Ascending aorta (tissue), 2 donors: ENCODE measurements around the gene ZNF681. TPM values are rescaled to one million over a fixed set of nuclear protein-coding genes. Genes with fewer than 3 reads are reported as not detected.
"Not testable (repeated sequence)": the region's sequence is repeated elsewhere in the genome, so short reads cannot be mapped to it uniquely, and the experiment has no call there.

Experiments
- DNase-seq, 2 donors: peaks; one replicate each; pipeline ENCODE4 v3.0.0-alpha.2; 2019; ENCODE audit warnings: low spot score in 2 of 2
- H3K27ac ChIP-seq, 2 donors: fragments of 200-600 bp; sonication (generic); one replicate each; pipeline ENCODE4 v1.5.1; 2016 to 2017; ENCODE audit warnings: mild to moderate bottlenecking in 1 of 2
- H3K27me3 ChIP-seq: fragments of 200-600 bp; sonication (generic); one replicate; pipeline ENCODE4 v1.5.1; 2017
- H3K36me3 ChIP-seq, 2 donors: fragments of 200-600 bp; sonication (generic); one replicate each; pipeline ENCODE4 v1.5.1; 2016
- H3K4me1 ChIP-seq, 2 donors: fragments of 200-600 bp; sonication (generic); one replicate each; pipeline ENCODE4 v1.5.1; 2016 to 2017; ENCODE audit warnings: mild to moderate bottlenecking in 1 of 2
- H3K4me3 ChIP-seq, 2 donors: fragments of 200-600 bp; sonication (generic); one replicate each; pipeline ENCODE4 v1.5.1; 2016 to 2017; ENCODE audit warnings: mild to moderate bottlenecking in 1 of 2
- H3K9me3 ChIP-seq, 2 donors: fragments of 200-600 bp; sonication (generic); one replicate each; pipeline ENCODE4 v1.5.1; 2016
- intact Hi-C: fragments of 100-400 bp; cut with DNase I; formaldehyde crosslinking; loops from one replicate; pipeline ENCODE4 v1.15.1; 2023
- total RNA-seq: library from RNA; depleted of rRNA; stranded (reverse); fragments of >200 nt; gene quantifications from one replicate; pipeline ENCODE4 v1.1.0, GENCODE V29; 2016
- TF ChIP-seq, protein P1 (sequence below), 3 experiments: fragments of 200-600 bp in 2 of 3; fragments of 450-650 bp in 1 of 3; sonication (generic) in 2 of 3; IDR thresholded peaks; one replicate each; pipeline ENCODE4 v1.5.1; 2016 to 2019; ENCODE audit warnings: antibody characterized with exemption in 3 of 3, mild to moderate bottlenecking in 1 of 3, moderate library complexity in 1 of 3

ZNF681 gene
- total RNA-seq, 1 donor from 2014 or later, result 1.9 TPM

DNA sequence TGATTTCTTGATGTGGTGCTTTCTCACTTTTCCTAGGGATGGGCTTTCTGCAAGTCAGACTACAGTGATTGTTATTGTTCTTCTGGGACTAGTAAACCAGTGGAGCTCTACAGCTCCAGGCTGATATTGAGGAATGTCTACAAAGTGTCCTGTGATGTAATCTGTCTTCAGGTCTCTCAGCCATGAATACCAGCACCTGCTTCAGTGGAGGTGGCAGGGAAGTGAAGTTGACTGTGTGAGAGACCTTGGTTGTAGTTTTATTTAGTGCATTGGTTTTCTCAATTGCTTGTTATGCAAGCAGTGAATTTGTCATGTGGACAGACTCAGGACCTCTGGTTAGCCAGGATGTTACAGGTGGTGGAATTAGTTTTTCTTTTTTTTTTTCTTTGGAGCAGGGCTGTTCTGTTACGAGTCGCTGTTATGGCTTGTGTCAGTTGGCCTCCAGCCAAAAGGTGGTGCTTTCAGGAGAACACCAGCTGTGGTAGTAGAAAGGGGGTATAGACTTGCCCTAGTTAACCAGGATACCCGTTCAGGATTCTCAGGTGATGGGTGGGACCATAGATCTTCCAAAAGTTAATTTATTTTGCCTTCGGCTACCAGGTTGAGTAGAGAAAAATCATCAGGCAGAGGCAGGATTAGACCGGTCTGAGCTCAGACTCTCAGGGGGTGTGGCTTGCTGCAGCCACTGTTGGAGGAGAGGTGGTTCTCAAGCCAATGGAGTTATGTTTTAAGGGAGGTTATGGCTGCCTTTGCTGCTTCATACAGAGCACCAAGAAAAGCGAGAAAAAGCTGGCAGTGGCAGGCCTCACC is 59.8 kb downstream of the ZNF681 start:
- no peaks in the 10 kb centered on the region for H3K9me3 ChIP-seq

DNA sequence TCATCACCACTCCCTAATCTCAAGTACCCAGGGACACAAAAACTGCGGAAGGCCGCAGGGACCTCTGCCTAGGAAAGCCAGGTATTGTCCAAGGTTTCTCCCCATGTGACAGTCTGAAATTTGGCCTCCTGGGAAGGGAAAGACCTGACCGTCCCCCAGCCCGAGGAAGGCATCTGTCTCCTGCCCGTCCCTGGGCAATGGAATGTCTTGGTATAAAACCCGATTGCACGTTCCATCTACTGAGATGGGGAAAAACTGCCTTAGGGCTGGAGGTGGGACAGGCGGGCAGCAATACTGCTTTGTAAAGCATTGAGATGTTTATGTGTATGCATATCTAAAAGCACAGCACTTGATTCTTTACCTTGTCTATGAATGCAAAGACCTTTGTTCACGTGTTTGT is 65.8 kb downstream of the ZNF681 start:
- H3K27ac ChIP-seq, H3K36me3 ChIP-seq, H3K4me1 ChIP-seq, H3K4me3 ChIP-seq, H3K27me3 ChIP-seq, intact Hi-C loops, DNase-seq, H3K9me3 ChIP-seq: not testable (repeated sequence)

More for the DNA sequence above, 59.8 kb downstream of the ZNF681 start:
- H3K27ac ChIP-seq, result no peak overlapping the region
- DNase-seq, result no peak
- TF ChIP-seq, protein P1, sequence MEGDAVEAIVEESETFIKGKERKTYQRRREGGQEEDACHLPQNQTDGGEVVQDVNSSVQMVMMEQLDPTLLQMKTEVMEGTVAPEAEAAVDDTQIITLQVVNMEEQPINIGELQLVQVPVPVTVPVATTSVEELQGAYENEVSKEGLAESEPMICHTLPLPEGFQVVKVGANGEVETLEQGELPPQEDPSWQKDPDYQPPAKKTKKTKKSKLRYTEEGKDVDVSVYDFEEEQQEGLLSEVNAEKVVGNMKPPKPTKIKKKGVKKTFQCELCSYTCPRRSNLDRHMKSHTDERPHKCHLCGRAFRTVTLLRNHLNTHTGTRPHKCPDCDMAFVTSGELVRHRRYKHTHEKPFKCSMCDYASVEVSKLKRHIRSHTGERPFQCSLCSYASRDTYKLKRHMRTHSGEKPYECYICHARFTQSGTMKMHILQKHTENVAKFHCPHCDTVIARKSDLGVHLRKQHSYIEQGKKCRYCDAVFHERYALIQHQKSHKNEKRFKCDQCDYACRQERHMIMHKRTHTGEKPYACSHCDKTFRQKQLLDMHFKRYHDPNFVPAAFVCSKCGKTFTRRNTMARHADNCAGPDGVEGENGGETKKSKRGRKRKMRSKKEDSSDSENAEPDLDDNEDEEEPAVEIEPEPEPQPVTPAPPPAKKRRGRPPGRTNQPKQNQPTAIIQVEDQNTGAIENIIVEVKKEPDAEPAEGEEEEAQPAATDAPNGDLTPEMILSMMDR (IDR thresholded peaks at IDR 0.05), result no peak
- intact Hi-C loops, result no loop called here
- no peaks in the 10 kb centered on the region for H3K27me3 ChIP-seq
- H3K36me3 ChIP-seq, result no peaks in the 10 kb centered on the region
- no peaks in the 10 kb centered on the region for H3K4me1 ChIP-seq
- H3K4me3 ChIP-seq, result no peak overlapping the region

Other genes starting within 250 kb of the ZNF681 start
- 7.8 TPM for gene ZNF675, start 71.7 kb downstream of the ZNF681 start, total RNA-seq
- not detected for gene ZNF726, start 156.0 kb upstream of the ZNF681 start, total RNA-seq